ENCODE results near the gene CHRNB1. TPM values are rescaled to one million over a fixed set of nuclear protein-coding genes. Genes with fewer than 3 reads are reported as not detected.

Gene CHRNB1
- total and polyA plus RNA-seq, 2 of the 8 experiments (the other 6 are each of a cell fraction or from before 2014, with no cell fraction given) = 14.1 to 28.2 TPM

DNA sequence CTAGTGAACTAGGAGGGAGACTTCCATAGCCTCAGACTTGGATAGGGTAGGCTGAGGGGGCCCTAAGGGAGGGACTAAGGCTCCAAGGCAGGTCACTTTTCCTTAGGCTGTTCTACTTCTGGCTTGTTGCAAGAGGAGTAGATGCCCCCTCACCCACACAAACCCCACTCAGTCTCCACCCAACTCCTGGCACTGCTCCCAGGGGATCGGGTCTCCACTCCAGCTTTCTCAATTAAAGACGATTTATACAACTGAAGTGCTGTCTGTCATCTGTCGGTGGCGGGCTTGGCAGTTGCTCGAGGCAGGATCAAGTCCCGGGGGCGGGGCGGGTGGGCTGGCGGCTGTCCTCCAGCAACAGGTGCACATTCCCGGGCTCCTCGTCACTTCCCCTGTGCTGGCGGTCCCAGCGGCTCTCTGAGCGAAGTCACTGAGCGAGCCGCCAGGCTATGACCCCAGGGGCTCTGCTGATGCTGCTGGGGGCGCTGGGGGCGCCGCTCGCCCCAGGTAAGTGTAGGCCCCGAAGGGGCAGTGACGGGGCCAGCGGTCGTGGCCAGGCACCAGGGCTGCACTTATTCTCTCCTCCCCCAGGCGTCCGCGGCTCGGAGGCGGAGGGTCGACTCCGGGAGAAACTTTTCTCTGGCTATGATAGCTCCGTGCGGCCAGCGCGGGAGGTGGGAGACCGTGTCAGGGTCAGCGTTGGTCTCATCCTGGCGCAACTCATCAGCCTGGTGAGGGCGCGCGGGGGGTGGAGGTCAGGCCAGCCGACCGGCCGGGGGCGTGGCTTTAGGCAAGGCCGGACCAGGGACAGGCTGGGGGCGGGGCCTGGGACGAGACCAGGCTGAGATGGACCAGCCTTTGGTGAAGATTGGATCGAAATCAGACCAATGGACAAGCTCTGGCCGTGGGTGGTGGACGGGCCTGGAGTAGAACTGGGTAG lies at the start of gene CHRNB1 (continued):
- TF ChIP-seq TAF7 (optimal IDR thresholded peaks at IDR 0.05; ENCODE audit: borderline replicate concordance, low read depth, low read length) (peak; percentile 43), RXRA (IDR thresholded peaks at IDR 0.05; ENCODE audit: insufficient read depth, low read depth, low read length) (no peak), CHD1 (IDR thresholded peaks at IDR 0.05; ENCODE audit: low read depth, low read length) (no peak), JUND (IDR thresholded peaks at IDR 0.05; ENCODE audit: low read length) (0 out of 2 replicates have a peak, but pooled peaks have one; percentile 15), CTBP2 (IDR thresholded peaks at IDR 0.05; ENCODE audit: borderline replicate concordance, insufficient read depth, insufficient read length, low read length) (peak; percentile 25), CREB1 (IDR thresholded peaks at IDR 0.05) (peak; percentile 39; the same call in 1 of the 2 replicates), SAP30 (IDR thresholded peaks at IDR 0.05; ENCODE audit: insufficient read depth, insufficient replicate concordance, low read length) (no peak), POLR2AphosphoS5 (IDR thresholded peaks at IDR 0.05; ENCODE audit: low read depth, low read length) (no peak), HDAC2 (IDR thresholded peaks at IDR 0.05; ENCODE audit: borderline replicate concordance in 1 of 2, low read depth in 2 of 2, low read length in 2 of 2) (0 out of 4 replicates have a peak, but pooled peaks of 1 of the 2 experiments have one; percentile 30), POLR2A (IDR thresholded peaks at IDR 0.05; ENCODE audit: control extremely low read depth in 1 of 2, low read depth in 2 of 2, low read length in 2 of 2) (no peak)
